ENCODE measurements around the gene PUSL1. TPM values are rescaled to one million over a fixed set of nuclear protein-coding genes. Genes with fewer than 3 reads are reported as not detected.

The PUSL1 gene
- total and polyA plus RNA-seq, 2 of the 4 experiments (the other 2 are of a cell fraction): 10.9 to 33.0 TPM

- Histone ChIP-seq H3K9me3 (ENCODE audit: control insufficient read depth, insufficient read depth, low read length) (no peaks in the 10 kb centered on the region), H4K5ac (ENCODE audit: low read depth, low read length) (peak overlapping the region; percentile 51; the same call in 1 of the 2 replicates), H3K9ac (ENCODE audit: low read depth, low read length) (no peak overlapping the region), H3K18ac (ENCODE audit: low read depth, low read length) (no peak overlapping the region), H3K56ac (ENCODE audit: extremely low read depth, insufficient read depth, low read length) (no peak overlapping the region), H3K79me1 (ENCODE audit: low read depth in 1 of 2, low read length in 2 of 2) (peaks cover 8 to 38% of the 10 kb centered on the region in 2 experiments; a peak in 3 of 4 replicates), H2BK15ac (ENCODE audit: low read depth, low read length) (peak overlapping the region; percentile 87; the same call in 1 of the 3 replicates), H3K23ac (ENCODE audit: low read depth, low read length) (peak overlapping the region; percentile 74), H3K9me1 (ENCODE audit: insufficient read depth, low read length) (peaks cover 19% of the 10 kb centered on the region), H2BK120ac (ENCODE audit: low read depth, low read length) (peak overlapping the region; percentile 44; the same call in 1 of the 2 replicates), H3K4me1 (ENCODE audit: control insufficient read depth, insufficient read depth, low read length) (peaks cover 30% of the 10 kb centered on the region), H3K36me3 (ENCODE audit: control insufficient read depth, insufficient read depth, low read length) (peaks cover 12% of the 10 kb centered on the region), H2BK20ac (ENCODE audit: low read depth, low read length) (peak overlapping the region; percentile 90), H2AFZ (replicated peaks; ENCODE audit: low read length, poor library complexity) (no peak overlapping the region), H3K27ac (ENCODE audit: insufficient read depth, low read length) (peak overlapping the region; percentile 76; the same call in 1 of the 2 replicates), H3K14ac (replicated peaks; ENCODE audit: low read depth, low read length) (peak overlapping the region; percentile 79; the same call in 1 of the 2 replicates), H3K4ac (ENCODE audit: low read depth, low read length) (peak overlapping the region; percentile 90), H3K27me3 (ENCODE audit: control insufficient read depth, insufficient read depth, low read length) (no peaks in the 10 kb centered on the region), H3K4me2 (ENCODE audit: low read depth, low read length) (0 out of 2 replicates have a peak overlapping the region, but pooled peaks have one; percentile 5), H4K8ac (ENCODE audit: low read depth in 2 of 2, low read length in 2 of 2) (peak overlapping the region; percentile 64 to 68; a peak in 3 of 4 replicates), H2AK9ac (replicated peaks; ENCODE audit: low read depth, low read length, poor library complexity) (peak overlapping the region; percentile 93), H2BK5ac (ENCODE audit: low read depth, low read length, poor library complexity, severe bottlenecking) (peak overlapping the region; percentile 60), H4K20me1 (ENCODE audit: insufficient read depth, low read length) (peaks cover 13% of the 10 kb centered on the region), H3K4me3 (ENCODE audit: insufficient read depth, low read depth, low read length) (no peak overlapping the region), H2AK5ac (ENCODE audit: low read depth, low read length) (peak overlapping the region; percentile 95; the same call in 1 of the 2 replicates), H4K91ac (ENCODE audit: insufficient read depth, low read depth, low read length) (peak overlapping the region; percentile 52)
- intact Hi-C loops (cut with micrococcal nuclease) (no loop called here), dilution Hi-C loops (cut with HindIII; ENCODE audit: low sequenced_read_pairs, unreplicated experiment) (no loop called here), in situ Hi-C loops (cut with MboI; ENCODE audit: low sequenced_read_pairs) (no loop called here)
- CTCF ChIA-PET: interaction anchor here (0.6 to 1.2 kb wide), 2 partner anchors 15 to 27 kb away, joined by 3 to 5 read pairs; no protein-coding TSS in a partner anchor
- peak; percentile 59 for DNase-seq
- no peak for ATAC-seq (ENCODE audit: low read depth)
- no peak for TF ChIP-seq CEBPB (IDR thresholded peaks at IDR 0.05; ENCODE audit: low read depth, low read length)
- TF ChIP-seq POLR2A (IDR thresholded peaks at IDR 0.05; ENCODE audit: low read depth, low read length): no peak
- TF ChIP-seq RFX5 (IDR thresholded peaks at IDR 0.05; ENCODE audit: low read depth, low read length): no peak
- TF ChIP-seq MXI1 (IDR thresholded peaks at IDR 0.05; ENCODE audit: borderline replicate concordance, low read depth, low read length): no peak
- TF ChIP-seq CHD1 (IDR thresholded peaks at IDR 0.05; ENCODE audit: low read depth, low read length): no peak
- TF ChIP-seq USF2 (IDR thresholded peaks at IDR 0.05; ENCODE audit: low read depth, low read length): no peak
- TF ChIP-seq BHLHE40 (IDR thresholded peaks at IDR 0.05; ENCODE audit: low read depth, low read length): no peak
- TF ChIP-seq SMC3 (IDR thresholded peaks at IDR 0.05; ENCODE audit: low read depth, low read length): no peak
- no peak for TF ChIP-seq RAD21 (IDR thresholded peaks at IDR 0.05; ENCODE audit: low read length)
- TF ChIP-seq MAFK (IDR thresholded peaks at IDR 0.05; ENCODE audit: low read depth, low read length): no peak
- TF ChIP-seq NFE2L2 (IDR thresholded peaks at IDR 0.05; ENCODE audit: low read depth, low read length): no peak
- no peak for TF ChIP-seq CTCF (conservative IDR thresholded peaks at IDR 0.05; ENCODE audit: low read depth, low read length)
- no peak for TF ChIP-seq RCOR1 (IDR thresholded peaks at IDR 0.05; ENCODE audit: insufficient replicate concordance, low read length)
- BruUV-seq (replicated peaks): no TSS peak
- 48% methylated on average over 3 of the region's 9 CpGs; no CpG with 5 or more reads in 1 of the 2 experiments for WGBS, 2 experiments (ENCODE audit: extremely low coverage in 2 of 2, insufficient read length in 1 of 2)
- POLR2A ChIA-PET (ENCODE audit: unreplicated experiment): no interaction called here
Observed at GRCh38 chr1:1275836-1276235, 32.6 kb upstream of the PUSL1 start.
